ENCODE results near the gene CYB561A3.
A peak's percentile ranks its signal among the peaks of the same experiment; 100 is the strongest.

Gene CYB561A3

DNA sequence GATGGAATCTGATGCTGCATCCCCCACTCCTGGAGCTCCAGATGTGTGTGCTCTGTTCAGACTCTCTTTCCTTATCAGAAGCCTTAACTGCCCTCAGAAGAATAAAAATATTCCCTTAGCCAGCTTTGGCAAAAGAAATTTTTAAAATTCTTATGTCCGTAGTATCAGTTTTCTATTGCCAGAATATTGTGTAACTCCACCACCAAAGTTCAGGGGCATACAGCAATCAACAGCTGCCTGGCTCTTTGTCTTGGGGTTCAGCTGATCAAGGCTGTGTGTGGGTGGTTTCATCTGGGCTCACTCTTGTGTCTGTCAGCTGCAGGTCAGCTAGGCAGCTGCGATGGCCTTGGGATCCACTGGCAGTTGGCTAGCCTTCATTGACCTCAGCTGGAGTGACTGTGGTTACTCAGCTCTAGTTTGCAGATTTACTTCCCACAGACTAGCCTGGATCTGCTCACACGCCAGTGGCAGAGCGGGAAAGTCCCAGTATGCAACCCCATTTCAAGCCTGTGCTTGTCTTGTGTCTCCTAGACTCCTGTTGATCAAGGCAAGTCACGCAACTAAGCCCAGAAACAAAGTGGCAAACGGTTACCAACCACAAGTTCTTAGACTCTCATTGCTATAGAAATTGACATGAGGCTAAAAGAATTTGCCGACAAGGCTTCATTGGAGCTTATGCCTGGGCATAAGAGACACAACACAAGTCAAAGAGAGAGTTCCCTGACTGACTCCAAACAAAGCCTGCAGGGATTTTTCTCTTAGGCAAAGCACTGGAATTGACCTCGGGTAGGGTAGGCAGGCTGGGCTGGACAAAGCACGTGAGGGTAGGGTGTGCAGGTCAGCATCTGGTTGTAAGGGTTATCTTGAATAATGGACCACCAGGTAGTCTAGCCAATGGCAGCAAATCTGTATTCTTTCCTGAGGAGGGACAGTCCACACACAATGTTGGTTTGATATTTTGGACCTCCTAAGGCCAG lies 8.0 kb upstream of the CYB561A3 start:
- no peak for DNase-seq

DNA sequence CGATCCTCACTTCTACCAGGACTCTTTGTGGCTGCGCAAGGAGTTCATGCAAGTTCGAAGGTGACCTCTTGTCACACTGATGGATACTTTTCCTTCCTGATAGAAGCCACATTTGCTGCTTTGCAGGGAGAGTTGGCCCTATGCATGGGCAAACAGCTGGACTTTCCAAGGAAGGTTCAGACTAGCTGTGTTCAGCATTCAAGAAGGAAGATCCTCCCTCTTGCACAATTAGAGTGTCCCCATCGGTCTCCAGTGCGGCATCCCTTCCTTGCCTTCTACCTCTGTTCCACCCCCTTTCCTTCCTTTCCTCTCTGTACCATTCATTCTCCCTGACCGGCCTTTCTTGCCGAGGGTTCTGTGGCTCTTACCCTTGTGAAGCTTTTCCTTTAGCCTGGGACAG lies 7.0 kb upstream of the CYB561A3 start:
- no peak for DNase-seq

DNA sequence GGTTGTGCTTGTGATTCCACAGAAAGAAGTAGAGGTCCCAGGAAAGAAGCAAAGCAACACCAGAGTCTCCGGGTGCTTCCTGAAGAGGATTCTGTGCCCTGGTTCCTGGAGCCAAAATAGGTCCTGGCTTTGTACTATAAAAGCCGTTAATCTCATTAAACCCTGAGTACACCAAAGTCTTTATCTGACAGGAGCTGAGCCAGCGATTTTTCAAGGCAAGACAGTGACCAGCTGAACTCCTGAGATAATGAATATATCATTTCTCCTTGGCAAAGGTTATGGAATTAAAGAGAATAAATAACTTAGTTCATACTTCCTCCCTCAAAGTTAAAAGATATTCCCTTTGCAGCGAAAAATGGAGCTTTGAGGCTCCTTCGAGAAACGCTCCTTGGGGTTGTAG lies 5.7 kb upstream of the CYB561A3 start:
- no peak for DNase-seq

DNA sequence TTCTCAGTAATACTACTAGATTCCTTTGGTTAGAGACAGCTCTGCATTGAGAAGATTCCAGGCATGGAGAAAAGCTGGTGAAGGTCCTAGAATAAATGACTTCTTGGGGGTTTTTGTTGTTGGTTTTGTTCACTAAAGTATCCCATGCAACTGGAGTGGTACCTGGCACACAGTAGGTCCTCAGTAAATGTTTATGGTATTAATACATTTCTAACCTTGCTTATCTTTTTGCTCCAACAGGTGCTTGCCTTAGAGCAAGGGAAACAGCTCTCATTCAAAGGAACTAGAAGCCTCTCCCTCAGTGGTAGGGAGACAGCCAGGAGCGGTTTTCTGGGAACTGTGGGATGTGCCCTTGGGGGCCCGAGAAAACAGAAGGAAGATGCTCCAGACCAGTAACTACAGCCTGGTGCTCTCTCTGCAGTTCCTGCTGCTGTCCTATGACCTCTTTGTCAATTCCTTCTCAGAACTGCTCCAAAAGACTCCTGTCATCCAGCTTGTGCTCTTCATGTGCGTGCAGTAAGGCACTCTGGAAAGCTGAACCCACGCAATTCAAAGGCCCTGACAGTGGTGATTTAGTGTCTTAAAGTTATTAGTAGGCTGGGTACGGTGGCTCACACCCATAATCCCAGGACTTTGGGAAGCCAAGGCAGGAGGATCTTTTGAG lies 2.5 kb upstream of the CYB561A3 start:
- DNase-seq, result no peak

DNA sequence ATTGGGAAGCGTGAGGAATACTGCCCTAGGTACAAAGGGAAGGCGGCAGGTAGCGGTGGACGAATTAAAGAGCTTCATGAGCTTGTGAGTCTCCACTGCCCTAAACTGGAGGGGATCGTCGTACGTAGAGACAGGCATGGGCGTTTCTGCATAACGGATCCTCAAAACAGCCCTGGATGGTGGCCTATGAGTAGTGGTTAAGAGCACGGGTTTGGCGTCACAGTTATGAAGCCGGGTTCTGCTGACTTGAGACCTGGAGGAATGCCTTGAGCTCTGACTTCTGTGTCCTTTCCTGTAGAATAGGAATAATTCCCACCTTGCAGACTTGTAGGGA lies 827 bp upstream of the CYB561A3 start:
- DNase-seq, result no peak

DNA sequence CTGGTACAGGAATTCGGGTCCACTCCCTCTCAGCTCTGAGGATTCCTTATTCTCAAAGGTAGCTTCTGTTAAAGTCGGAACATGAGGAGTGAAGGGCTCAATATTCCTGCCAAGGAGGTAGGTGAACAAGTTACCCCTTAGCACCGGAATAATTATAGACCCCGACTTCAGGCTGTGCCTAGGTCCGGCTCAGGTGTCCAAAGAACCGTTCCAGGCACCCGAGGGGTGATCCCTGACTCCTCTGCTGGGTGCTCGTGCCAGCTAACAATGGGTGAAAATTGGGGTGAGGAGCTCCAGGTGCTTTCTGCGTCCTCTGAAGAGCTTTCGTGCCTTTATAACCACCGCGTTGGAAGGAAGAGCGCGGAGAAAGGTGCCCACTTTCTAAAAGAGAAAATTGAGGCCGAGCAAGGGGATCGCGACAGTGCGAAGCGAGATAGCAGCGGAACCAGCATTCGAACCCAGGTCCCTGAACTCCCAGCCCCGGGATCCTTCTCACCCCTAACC lies 393 bp downstream of the CYB561A3 start:
- DNase-seq, result no peak

DNA sequence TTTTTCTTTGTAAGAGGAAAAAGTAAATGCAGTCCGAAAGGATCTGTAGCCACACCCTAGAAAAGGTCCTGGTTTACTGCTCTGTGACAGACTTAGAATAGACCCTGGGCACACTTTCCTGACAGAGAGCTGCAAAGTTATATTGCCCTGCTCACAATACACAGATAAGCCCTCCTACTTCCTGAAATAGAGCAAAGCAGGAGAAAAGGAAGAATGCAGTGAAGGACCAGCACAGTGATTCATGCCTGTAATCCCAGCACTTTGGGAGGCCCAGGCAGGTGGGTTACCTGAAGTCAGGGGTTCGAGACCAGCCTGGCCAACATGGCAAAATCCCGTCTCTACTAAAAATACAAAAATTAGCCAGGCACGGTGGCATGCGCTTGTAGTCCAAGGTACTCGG lies 2.2 kb downstream of the CYB561A3 start:
- peak; percentile 26 for DNase-seq

DNA sequence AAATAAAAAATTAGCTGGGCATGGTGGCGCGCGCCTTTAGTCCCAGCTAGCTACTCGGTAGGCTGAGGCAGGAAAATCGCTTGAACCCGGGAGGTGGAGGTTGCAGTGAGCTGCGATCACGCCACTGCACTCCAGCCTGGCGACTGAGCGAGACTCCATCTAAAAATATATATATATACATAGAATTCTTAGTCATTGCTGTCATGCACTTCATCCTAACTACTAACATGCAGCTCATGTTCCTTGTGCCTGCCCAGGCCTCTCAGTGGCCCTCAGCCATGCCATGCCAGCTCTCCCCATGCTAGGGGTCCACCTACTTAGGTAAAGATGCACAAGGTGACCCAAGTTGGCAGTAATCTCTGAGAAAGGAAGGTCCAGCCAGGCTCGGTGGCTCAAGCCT lies 3.1 kb downstream of the CYB561A3 start:
- no peak for DNase-seq

DNA sequence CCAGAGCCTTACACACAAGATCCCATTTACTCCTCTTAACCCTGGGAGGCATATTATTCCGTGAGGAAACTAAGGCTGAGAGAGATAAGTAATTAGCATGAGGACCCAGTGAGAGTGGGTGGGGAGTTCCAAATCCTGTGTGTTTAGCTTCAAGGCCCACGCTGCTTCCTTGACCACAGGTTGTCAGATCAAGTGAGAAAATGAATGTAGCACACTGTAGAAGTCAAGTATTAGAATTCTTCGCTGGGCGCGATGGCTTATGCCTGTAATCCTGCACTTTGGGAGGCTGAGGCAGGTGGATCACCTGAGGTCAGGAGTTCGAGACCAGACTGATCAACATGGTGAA lies 3.8 kb downstream of the CYB561A3 start:
- no peak for DNase-seq

DNA sequence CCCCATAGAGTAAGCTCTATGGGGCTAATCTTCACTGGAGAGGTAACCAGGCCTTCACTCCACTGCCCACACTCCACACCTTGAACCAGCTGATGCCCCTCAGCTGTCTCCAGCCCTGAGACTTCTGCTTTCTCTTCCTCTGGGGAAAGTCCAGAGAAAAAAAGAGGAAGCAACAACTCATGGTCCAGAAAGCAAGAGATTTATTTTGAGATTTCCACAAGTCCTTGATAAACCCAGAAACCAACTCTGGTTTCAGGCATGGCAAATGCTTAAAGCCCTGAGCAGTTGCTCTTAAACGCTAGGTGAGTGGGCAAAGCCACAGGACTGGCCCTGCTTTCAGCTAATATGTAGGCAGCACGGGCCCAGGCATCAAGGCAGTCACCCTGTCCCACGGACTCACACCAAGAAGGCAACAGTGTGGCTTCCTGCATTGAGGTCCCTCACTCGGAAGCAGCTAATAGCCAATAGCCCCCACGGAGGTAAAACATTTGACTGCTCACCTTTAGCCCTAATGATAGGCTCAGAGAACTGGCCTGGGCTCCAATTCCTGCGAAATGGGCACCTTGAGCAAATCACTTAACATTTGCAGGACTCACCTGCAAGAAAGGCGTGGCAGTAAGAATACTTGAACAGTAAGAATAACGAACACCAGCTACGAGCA lies 4.3 kb downstream of the CYB561A3 start:
- DNase-seq, result peak; percentile 67

DNA sequence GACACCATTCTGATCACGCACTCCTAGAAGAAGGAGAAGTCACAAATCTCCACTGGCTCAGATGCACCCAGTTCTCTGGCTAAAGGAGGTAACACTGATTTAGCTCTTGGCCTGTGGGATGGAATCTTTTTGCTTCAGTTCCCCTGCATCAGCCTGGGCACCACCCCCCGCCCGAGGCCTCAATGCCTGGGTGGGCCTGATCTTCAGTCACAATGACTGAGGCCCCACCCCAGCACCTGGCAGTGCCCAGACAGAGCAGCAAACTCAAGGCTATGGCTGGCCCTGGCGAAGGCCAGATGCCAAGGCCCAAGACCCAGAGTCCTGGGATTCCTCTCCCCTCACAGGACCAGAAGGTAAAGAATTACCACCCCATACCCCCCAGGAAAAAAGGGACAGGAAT lies 5.0 kb downstream of the CYB561A3 start:
- no peak for DNase-seq

DNA sequence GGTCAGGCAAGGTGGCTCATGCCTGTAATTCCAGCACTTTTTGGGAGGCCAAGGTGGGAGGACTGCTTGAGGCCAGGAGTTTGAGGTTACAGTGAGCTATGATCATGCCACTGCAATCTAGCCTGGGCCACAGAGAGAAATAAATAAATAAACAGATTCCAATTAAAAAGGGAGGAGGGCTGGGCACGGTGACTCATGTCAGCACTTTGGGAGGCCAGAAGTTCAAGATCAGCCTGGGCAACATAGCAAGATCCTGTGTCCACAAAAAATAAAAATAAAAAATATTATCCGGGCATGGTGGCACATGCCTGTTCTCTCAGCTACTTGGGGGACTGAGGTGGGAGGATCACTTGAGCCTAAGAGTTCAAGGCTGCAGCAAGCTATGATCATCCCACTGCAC lies 7.5 kb downstream of the CYB561A3 start:
- DNase-seq, result no peak

DNA sequence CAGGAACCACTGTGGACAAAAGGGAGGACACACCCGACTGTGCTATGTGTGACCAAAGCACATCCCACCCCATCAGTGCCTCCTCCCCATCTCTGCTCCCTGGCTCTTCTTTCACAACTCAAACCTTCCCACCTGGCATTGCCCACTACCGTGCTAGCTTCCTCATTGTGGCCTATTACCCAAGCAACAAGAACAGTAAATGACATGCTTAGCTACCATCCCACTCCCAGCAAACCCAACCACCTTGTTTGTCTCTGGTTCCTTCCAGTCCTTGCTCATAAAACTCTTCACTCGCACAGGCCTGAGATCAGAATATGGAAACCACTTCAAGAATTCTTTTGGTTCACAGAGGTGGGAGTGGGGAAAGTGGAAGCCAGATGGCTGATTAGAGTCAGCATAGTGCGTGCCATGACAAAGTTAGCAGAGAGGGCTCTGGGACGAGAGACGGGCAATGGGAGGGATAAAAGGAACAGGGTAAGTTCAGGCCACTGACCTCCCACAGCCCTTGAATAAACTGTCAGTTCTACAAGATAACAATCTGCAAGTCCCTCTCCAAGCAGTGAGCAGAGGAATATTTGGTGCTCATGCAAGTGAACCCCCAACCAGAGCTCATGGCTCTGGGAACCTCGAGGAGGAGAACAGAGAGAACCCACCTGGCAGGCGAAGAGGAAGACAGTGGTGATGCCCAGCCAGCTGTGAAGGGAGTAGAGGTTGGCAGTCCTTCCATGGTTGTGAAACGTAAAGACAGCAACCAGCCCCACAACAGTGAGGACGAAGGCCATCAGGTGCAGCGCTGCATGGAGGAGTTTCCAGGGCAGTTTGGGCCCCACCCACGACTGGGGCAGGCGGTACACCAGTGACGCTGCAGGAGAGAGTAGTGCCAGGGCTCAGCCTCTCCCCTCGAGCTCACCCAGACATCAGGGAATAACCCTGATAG lies 8.3 kb downstream of the CYB561A3 start:
- peak; percentile 94 for DNase-seq

DNA sequence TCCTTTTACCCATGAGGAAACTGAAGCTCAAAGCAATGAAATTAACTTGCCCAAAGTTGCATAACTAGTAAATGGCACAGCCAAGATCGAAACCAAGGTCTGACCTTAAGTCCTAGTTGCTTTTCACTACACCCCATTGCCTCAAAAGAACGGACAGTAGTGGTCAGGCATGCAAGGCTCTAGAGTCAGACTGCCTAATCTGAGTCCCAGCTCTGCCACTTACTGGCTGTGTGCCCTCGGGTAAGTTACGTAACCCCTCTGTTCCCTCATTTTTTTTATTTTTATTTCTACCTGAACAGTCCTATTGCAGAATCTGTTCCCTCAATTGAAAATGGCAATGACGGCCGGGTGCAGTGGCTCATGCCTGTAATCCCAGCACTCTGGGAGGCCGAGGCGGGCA lies 9.6 kb downstream of the CYB561A3 start:
- no peak for DNase-seq

DNA sequence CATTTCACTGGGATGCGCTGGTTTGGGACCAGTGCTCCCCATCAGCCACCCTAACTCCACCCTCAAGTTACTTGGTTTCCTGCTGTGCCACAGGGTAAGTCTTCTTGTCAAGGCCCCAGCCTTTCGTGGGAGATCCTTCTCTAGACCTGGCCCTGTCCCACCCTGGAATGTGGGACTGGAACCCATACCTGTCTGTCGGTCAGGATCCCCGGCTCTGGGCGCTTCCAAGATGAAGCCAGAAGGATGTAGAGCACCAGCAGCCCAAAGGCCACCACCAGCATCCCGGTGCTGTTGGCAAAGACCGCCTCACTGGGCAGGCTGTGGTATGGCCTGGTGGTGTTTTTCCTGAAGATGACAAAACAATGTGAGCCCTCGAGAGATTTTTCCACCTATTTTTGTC lies 10.9 kb downstream of the CYB561A3 start:
- no peak for DNase-seq

DNA sequence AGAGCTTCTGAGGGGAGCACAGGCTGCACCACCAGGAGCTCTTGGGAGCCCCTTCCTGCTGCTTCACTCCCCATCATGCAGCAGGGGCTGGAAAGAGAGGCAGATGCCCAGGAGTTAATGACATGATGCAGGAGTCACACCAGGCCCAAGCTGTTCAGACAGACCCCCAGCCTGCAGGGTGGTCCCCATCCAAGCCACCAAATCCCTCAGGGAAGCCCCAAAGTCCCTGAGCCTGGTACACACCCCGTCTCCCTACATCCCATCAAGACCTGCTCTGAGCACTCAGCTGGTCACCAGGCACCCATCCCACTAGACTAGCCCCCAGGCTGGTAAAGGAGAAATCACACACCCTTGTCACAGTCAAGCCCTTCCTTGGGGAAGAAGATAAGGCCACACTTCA lies 11.3 kb downstream of the CYB561A3 start:
- DNase-seq, result no peak

DNA sequence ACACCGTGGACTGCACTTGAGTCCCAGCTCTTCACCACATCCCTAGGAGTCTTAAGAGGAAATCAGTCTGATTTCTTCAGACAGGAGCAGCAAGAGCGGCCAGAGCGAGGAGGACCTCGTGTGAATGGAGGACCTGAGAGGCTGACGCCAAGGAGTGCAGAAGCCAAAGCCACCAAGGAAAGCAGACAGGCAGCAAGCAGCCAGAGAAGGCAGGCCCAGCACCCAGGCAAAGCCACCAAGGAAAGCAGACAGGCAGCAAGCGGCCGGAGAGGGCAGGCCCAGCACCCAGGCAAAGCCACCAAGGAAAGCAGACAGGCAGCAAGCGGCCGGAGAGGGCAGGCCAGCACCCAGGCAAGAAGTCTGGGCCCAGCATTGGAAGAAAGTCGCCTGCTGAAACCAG lies 11.8 kb downstream of the CYB561A3 start:
- no peak for DNase-seq

DNA sequence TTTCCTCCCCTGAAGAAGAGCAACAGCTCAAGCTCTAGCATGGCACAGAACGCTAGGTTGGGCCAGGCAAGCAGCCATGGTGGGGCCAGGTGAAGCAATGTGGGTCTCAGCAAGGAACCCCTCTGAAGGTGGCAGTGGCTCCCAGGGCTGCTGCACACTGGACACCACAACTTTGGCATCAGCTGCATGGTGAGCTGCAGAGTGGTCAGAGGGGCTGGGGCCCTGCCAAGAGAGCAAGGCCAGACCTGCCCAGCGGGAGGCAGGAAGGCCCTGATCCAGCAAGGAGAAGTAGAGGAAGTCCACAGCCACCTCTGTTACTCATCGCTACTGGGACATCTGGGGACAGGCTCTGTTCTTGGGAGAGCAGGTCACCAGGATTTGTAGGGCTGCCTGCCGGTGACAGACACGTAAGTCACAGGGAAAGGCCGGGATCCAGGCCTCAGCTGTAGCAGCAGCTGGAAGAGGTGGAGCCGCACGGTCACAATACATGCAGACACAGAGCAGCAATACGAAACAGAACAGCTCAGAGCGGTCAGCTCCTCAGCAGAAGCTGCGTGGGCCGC lies 12.4 kb downstream of the CYB561A3 start:
- DNase-seq, result no peak

DNA sequence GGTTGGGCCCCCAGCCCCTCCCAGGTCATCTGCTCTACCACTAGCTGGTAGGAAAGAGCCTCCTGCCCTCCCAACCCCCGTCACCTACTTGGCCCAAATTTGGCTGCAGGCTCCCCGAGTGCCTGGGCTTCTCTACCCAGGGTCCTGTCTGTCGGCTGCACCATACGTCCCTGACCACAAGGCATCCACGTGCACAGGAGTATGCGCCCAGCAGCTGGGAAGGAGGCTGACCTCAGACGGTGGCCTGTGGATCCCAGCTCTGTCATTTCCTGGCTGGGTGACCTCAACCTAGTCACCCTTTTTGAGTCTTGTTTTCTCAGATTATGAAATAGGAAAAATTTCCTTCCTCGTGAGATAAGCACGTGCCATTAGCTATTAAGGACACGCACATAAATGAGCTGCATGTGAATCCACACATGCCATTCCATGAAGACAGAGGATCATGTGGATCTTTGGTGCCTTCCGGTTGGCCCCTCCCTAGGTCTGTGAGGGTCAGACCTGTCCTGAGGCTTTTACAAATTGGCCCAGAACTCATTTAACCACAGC lies 13.7 kb downstream of the CYB561A3 start:
- peak; percentile 48 for DNase-seq

DNA sequence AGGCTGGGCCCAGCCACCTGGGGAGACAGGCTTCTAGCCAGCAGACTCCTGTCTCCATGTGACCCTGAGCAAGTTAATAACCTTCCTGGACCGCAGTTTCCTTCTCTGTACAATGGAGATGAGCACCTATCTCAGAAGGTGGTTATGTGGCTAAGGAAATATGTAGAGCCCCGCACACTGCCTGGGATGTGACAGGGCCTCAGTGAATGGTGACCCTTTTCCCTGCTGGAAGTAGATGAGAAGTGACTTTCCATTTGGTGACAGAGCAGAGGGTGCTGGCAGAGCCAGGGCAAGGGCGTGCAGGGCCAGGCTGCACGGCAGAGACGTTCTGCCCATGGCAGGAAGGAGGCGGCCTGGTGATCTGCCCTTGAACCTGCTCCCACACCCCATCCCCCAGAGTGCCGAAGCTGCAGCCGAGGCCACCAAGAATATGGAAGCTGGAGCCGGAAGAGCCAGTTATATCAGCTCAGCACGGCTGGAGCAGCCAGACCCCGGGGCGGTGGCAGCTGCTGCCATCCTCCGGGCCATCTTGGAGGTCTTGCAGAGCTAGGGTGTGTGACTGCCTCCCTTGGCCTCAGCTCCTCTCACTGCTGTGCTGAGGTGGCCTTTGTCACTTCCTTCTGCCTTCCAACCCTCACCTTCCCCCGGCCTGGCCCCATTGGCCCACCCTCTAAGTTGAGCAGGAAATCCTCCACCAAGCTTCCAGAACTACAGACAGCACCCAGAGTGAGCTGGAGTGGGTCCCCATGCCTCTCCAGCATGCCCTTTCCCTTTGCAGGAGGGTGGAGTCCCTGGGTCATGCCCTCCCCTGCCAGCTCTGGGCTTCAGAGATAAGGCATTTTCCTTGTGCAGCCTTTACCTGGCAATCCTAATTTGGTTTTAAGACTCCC lies 15.5 kb downstream of the CYB561A3 start:
- DNase-seq, result no peak

DNA sequence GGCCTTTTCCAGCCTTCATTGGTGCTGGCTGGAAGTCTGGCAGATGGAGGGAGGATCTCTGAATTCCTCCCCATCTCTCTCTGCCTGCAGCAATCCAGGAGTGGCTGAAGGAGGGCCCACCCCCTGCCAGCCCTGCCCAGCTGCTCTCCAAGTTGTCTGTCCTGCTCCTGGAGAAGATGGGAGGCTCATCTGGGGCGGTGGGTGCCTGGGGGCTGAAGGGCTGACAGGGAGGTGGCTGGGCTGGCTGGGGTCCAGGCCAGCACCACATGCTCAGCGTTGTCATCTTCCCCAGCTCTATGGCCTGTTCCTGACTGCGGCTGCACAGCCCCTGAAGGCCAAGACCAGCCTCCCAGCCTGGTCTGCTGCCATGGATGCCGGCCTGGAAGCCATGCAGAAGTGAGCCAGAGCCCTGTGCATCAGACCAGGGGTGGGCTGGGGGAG lies 16.5 kb downstream of the CYB561A3 start:
- no peak for DNase-seq

All from GF-D8 (cell line).